KOPT-K1 (cell line): ENCODE data around the gene BBX.

Source experiments
- H3K27ac ChIP-seq: fragments of 200-600 bp; sonication (generic); 2 replicates; pipeline ENCODE4 v1.5.1; 2016; ENCODE audit warnings: antibody characterized with exemption, mild to moderate bottlenecking, low read depth, low read length; ENCODE audit not compliant: poor library complexity, severe bottlenecking
- H3K36me3 ChIP-seq: fragments of 200-600 bp; sonication (generic); 2 replicates; pipeline ENCODE4 v1.5.1; 2017; ENCODE audit warnings: antibody characterized with exemption, mild to moderate bottlenecking, low read length, moderate library complexity; ENCODE audit not compliant: insufficient read depth
- H3K9me3 ChIP-seq: fragments of 200-600 bp; sonication (generic); 2 replicates; pipeline ENCODE4 v1.5.1; 2017; ENCODE audit warnings: antibody characterized with exemption, low read length, mild to moderate bottlenecking; ENCODE audit not compliant: insufficient read depth, poor library complexity, severe bottlenecking

Gene BBX

DNA sequence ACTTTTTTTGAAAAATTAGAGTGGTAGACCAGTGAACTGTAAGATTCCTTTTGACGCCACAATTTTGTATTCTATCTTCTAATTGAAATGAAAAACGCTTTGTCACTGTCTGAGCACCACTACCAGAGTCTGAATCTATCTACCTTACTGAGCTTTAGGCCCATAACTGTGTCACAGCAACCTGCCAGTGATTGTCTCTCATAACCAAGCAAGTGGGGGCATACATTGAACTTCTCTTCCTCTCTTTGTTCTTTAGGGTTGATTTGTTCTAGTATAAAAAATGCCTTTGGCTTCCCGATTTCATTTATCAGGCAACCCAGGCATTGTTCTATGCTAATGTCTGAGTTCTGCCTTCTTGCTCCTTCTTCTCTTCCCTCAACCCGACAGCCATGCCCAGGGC is 142.6 kb downstream of the BBX start:
- H3K36me3 ChIP-seq: no peaks in the 10 kb centered on the region
- H3K27ac ChIP-seq: no peak overlapping the region
- H3K9me3 ChIP-seq: no peaks in the 10 kb centered on the region

DNA sequence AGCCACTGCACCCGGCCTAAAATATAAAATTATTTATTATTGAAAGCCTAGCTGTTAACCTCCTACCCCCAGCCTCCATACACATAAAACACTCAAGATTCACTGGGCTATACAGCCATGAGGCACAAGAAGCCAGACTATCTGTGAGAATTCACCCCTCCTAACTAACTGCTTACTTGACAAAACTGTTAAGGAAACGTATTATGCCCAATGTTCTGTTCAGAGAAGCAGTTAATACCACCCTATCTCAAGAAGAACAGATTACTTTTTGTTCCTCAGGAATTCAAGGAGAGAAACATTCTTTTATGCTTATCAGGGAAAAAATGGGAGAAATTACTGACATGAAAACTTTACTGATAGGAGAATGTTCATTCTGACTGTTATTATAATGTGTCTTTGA is 144.1 kb downstream of the BBX start:
- Histone ChIP-seq H3K27ac (no peak overlapping the region), H3K36me3 (no peaks in the 10 kb centered on the region), H3K9me3 (no peaks in the 10 kb centered on the region)

DNA sequence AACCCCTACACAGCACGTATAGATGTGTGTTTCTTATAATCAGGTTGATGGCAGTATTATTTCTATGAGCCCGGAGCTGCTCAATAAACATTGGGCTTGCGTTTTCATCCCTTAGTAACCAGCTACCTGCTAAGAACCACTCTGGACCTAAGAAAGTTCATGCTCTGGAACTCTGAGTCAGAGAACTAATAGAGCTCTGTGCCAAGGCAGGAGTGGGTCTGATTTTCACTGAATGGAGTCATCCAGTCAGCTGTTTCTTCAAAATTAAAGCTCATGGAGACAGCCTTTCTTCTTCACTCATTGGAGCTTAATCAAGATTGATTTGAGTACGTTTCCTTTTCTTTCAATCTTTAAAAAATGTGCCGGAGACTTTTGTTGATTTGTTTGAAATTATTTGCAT is 145.7 kb downstream of the BBX start:
- Histone ChIP-seq H3K9me3 (no peaks in the 10 kb centered on the region), H3K27ac (no peak overlapping the region), H3K36me3 (no peaks in the 10 kb centered on the region)

DNA sequence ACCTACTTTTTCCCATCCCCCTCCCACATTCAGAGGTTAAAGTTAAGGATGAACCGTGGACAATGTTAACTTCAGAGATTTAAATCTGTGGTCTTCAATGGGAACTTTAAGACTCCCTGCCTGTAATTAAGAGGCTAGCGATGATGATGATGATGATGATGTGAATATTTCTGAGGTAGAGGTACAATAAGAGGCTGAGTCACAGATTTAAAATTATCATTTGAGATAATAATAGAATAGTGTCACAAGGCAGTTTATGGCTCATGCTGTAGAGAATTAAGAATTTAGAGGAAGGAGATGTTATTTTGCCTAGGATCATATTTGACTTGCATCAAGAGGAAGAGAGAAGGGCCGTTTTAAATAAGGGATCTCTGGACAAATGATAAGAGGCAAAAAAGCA is 146.2 kb downstream of the BBX start:
- Histone ChIP-seq H3K27ac (no peak overlapping the region), H3K36me3 (no peaks in the 10 kb centered on the region), H3K9me3 (no peaks in the 10 kb centered on the region)

DNA sequence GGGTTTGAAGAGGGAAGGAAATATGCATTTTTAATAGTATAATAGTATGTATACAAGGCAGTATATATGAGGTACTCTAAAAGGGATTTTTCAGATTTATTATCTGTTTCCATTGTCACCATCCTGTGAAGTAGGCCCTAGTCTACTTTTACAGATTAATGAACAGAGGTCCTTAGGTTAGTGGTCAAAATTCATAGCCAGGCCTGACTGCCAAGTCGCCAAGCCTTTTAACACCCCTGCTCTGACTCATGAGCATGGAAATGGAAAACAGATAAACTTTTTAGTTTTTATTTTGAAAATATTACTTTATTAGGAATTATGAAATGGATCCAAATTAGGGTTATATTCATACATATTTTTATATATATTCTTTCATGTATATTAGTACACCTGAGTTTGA is 146.9 kb downstream of the BBX start:
- H3K9me3 ChIP-seq: no peaks in the 10 kb centered on the region
- no peak overlapping the region for H3K27ac ChIP-seq
- H3K36me3 ChIP-seq: no peaks in the 10 kb centered on the region

DNA sequence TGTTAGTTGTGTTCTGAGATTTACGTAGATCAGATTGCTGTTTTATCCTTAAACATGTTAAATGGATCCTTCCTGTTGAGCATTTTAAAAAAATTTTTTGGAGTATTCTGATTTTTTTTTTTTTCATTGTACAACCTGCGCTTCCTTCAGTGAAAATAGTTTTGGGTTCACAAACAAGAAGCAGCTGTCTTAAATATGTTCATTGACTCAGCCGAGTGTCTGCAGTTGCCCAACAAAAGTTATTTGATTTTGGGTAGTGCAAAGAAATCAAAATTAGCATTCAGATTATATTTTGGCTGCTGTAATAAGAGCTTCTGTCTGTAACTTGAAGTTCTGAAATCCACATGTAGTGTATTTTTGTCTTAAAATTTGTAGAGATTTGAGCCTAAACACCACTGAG is 148.2 kb downstream of the BBX start:
- H3K9me3 ChIP-seq: no peaks in the 10 kb centered on the region
- H3K27ac ChIP-seq: no peak overlapping the region
- no peaks in the 10 kb centered on the region for H3K36me3 ChIP-seq

DNA sequence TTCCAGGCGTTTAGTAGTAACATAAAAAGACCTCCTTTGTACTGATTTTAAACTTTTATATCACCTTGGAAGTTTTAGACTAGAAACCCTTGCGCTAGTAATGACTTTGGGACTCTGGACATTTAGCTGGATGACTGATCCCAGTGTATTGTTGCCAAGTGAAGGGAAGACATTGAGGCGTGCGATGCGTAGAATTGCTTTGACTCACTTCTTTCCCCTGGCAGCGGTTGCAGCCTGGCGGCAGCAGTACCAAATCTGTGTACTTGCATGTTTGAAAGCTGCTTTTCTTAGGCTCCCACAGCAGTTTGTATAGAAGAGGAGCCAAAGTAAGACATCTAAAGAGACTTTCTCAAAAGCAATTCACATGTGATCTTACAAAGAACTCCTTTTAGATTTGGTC is 151.6 kb downstream of the BBX start:
- H3K36me3 ChIP-seq: no peaks in the 10 kb centered on the region
- no peaks in the 10 kb centered on the region for H3K9me3 ChIP-seq
- no peak overlapping the region for H3K27ac ChIP-seq

DNA sequence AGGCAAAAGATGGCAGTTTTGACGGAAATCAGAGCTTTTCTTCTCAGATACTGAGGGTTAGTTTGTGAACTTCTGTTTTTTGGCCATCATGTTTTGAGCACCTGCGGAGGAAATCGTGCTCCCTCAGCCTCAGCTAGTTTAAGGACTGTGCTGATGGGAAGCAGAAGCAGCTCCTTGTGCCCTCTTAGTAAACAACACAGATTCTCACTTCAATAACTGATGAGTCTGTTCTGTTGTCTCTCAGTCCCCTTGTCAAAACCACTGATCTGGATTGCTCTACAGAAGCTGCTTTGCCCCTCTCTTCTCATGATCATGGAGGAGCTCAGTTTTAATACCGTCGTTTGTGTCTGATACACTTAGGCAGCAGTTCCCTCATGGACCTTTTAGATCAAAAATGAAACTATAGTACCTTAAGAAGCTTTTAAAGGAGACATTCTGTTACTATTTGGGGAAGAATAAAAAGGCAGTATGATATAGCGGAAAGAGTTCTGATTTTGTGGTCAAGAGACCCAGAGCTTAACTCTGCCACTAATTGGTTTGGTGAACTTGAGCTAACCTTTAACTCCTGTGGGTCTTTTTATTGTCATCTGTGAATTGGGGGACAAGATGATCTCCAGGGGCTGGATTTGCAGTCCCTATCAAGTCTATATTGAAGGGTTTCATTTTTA is 152.6 kb downstream of the BBX start:
- Histone ChIP-seq H3K9me3 (no peaks in the 10 kb centered on the region), H3K36me3 (no peaks in the 10 kb centered on the region), H3K27ac (no peak overlapping the region)

DNA sequence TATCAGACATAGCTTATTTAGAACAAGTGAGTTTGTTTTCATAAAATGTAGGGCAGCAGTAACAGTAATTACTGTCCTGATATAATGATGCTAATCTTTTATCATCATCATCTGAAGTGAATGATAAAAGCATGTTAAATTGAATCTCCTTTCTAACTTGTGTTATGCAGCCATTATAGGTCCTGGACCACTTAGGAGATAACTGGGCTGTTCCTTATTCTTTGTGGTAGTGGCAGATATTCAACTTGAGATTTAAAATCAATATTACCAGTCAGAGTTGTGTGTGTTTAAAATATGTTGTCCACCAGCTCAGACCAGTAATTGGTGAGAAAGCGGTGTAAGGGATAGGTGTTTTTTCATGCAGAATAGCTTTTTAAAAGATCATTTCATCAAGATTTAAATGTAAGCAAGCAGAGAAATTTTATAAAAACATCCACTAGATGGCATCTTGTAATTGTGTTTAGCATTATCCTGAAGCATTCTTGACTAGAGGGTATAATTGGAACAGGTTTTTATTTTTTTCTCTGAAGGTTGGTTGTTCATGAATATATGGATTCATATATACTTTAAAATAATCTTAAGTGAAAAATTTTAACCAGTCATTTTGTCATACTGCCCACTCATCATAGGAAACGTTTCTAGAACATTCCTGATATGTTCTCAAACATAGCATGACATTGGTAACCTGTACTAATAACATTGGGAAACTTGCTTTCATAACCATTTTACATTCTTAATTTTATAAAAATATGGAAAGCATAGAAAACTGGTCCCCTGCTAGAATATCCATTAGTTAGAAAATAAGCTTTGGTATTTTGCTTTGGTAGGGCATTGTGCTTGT is 153.9 kb downstream of the BBX start:
- Histone ChIP-seq H3K36me3 (no peaks in the 10 kb centered on the region), H3K9me3 (no peaks in the 10 kb centered on the region), H3K27ac (no peak overlapping the region)

DNA sequence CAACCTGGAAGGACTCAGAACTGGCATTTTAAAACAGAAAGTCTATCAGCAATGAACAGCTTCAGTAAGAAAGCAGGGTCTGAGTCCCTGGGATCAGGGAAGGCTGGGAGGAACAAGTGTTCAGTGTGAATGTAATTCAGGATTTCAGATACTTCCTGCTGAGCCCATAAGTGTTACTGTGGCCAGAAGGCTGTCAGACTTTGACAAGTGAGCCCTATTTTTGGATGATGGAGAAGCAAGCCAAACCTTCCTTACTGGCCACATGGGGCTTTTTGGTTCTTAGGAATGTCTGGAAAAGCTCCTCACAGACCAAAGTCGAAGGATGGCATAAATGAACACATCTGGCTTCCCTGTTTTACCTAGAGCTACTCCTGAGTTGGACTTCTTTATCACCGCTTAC is 157.2 kb downstream of the BBX start:
- Histone ChIP-seq H3K27ac (no peak overlapping the region), H3K36me3 (no peaks in the 10 kb centered on the region)

DNA sequence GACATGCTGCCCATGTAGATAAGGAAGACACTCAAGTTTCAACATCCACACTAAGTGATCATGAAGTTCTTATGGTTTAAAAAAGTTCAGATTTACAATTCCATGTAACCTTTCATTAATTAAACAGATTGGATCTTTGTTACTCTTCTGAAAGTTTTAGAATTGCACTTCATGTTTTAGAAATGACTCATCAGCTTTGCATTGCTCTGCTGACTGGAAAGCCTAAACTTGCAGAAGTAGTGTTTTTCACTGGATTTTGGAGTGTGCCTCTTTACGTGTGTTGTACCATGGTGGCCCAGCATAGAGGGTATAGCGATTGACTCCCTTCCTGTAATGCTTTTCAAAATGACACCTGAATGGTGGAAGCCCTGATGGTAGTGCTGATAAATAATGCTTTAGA is 157.9 kb downstream of the BBX start:
- no peak overlapping the region for H3K27ac ChIP-seq
- H3K9me3 ChIP-seq: no peaks in the 10 kb centered on the region
- no peaks in the 10 kb centered on the region for H3K36me3 ChIP-seq

More for the DNA sequence above, 157.2 kb downstream of the BBX start:
- H3K9me3 ChIP-seq: no peaks in the 10 kb centered on the region

DNA sequence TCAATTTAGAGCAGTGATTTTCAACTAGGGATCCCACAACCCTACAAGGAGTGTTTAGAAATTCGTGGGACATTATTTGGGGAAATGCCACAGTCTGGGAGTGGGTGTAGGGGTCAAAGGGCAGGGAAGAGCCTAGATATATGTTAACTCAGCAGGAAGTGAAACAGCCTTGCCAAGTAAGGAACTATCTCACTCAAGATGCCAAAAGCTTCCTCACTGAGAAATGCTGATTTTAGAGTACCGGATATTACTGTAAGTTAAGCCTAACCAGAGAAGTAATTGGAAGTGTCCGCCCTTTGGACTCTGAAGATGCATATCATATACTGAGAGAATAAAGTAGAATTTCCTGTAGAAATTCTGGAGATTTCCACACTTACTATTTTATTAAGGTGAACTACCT is 158.6 kb downstream of the BBX start:
- Histone ChIP-seq H3K36me3 (no peaks in the 10 kb centered on the region), H3K9me3 (no peaks in the 10 kb centered on the region)

DNA sequence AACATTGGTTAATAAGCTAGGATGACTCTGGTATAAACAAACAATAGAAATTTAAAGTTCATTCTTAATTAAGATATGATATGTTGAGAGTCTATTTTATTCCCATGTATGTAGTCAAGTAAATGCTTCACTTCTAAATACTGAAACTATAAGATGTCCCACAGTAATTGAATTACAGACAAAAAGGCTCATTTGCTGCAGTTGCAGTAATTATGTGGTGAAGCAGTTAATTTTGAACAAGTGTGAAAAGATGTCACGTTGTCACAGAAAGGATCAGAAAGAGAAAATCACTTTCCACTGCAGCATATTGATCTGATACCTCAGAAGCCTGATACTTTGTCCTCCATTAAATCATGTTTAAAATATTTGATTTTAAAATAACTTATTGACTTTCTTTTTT is 159.8 kb downstream of the BBX start:
- no peak overlapping the region for H3K27ac ChIP-seq
- H3K9me3 ChIP-seq: no peaks in the 10 kb centered on the region
- no peaks in the 10 kb centered on the region for H3K36me3 ChIP-seq

More for the DNA sequence above, 158.6 kb downstream of the BBX start:
- H3K27ac ChIP-seq: no peak overlapping the region

DNA sequence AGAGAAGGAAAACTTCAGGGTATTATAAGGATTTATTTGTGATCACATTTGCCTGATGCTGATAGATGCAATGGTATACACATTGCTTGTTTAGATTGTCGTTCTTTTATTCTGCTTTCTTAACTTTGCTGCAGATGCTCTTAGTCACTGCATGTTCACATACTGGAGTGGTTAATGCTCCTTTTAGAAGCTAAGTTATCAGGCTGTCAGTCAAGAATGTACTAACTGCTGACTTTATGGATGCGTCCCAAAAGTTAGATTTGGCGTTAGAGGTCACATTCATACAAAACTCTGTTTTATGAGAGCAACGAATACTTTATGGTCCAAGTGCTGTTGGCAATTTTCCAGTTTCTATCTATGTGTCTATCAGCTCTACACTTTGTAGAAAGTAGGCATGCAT is 160.7 kb downstream of the BBX start:
- Histone ChIP-seq H3K27ac (no peak overlapping the region), H3K9me3 (no peaks in the 10 kb centered on the region), H3K36me3 (no peaks in the 10 kb centered on the region)

DNA sequence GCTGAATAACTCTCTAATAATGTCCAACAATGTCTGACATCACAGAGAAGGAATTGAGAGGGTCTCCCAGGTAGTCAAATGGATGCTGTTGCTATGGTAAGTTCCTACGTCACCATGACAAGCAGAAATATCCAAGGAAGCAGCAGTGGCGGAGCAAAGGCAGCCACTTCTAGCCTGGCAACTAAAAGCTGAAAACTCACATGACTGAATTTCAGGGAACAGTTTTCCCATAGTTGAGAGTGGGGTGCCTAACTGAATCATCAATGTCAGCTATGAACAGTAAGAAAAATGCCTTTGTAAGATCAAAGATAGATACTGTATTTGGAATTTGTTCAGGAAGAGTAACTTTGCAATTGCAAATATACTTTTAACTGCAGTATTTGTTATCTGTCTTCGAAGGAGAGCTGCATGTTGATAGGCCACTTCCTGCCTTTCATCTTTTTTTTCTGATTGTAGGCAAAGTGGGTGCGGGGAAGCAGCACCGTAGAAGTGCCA is 161.7 kb downstream of the BBX start:
- H3K27ac ChIP-seq: no peak overlapping the region
- H3K36me3 ChIP-seq: no peaks in the 10 kb centered on the region
- H3K9me3 ChIP-seq: no peaks in the 10 kb centered on the region

DNA sequence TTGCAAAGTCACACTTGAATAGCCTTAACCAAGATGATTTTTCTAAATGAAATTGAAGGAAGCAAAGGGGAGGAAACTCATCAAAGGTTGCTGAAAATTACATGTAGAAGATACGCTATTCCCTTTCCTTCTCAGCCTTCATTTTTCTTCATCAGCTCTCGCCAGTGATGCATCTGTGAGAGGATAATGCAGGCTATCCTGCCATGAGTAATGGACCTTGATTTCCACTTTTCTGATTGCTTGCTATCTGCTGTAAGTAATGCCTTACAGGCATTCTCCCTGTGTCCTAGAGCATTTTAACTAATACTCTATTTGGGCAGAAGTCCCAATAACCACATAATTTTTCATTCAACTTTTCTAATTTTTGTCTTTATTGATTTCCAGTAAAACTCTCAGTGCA is 162.6 kb downstream of the BBX start:
- Histone ChIP-seq H3K9me3 (no peaks in the 10 kb centered on the region), H3K36me3 (no peaks in the 10 kb centered on the region), H3K27ac (no peak overlapping the region)
